ENCODE data around the gene GID4.

DNA sequence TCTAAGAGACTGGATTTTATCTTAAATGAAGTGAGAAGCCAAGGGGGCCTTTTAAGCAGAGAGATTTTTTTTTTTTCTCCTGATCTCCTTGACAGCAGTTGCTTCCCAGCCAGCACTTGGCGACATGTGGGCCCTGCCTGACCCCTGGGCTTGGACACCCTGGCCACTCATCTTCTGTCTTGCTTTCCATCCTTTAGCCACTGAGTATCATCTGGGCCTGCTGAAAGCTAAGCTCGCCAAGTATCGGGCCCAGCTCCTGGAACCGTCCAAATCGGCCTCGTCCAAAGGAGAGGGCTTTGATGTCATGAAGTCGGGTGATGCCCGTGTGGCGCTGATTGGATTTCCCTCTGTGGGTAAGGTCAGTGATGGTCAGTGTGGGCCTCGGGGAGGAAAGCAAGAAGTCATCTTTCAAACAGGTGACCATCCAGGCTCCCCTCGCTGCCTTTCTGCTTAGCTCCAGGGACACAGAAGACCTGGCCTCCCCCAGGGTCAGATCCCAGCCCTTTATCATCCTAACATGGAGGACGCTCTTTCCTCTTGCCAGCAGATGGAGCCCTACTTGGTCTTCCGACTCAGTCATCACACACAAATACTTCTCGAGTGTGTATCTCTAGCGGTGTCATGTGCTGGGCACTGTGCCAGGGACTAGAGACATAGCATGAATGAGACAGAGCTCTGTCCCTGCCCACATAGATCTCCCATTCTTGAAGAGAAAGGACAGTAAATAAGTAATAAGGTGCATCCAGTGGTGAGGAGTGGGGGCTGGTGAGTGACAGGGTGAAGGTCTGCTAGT lies 54.6 kb downstream of the GID4 start:
- TF ChIP-seq, protein P1, sequence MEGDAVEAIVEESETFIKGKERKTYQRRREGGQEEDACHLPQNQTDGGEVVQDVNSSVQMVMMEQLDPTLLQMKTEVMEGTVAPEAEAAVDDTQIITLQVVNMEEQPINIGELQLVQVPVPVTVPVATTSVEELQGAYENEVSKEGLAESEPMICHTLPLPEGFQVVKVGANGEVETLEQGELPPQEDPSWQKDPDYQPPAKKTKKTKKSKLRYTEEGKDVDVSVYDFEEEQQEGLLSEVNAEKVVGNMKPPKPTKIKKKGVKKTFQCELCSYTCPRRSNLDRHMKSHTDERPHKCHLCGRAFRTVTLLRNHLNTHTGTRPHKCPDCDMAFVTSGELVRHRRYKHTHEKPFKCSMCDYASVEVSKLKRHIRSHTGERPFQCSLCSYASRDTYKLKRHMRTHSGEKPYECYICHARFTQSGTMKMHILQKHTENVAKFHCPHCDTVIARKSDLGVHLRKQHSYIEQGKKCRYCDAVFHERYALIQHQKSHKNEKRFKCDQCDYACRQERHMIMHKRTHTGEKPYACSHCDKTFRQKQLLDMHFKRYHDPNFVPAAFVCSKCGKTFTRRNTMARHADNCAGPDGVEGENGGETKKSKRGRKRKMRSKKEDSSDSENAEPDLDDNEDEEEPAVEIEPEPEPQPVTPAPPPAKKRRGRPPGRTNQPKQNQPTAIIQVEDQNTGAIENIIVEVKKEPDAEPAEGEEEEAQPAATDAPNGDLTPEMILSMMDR (IDR thresholded peaks at IDR 0.05) = no peak
- TF ChIP-seq POLR2A (IDR thresholded peaks at IDR 0.05) (no peak), POLR2AphosphoS5 (IDR thresholded peaks at IDR 0.05) (no peak)
